ENCODE measurements around the gene TMEM163.

- TF ChIP-seq CTCF (IDR thresholded peaks at IDR 0.05; ENCODE audit: low read depth, low read length) (no peak), POLR2A (IDR thresholded peaks at IDR 0.05; ENCODE audit: extremely low read depth, insufficient read length) (no peak)
Measured at GRCh38 chr2:134667081-134667480, 51.7 kb downstream of the TMEM163 start.

Data from NB4 (cell line).